Measurements from ENCODE around the gene GADL1. TPM values are rescaled to one million over a fixed set of nuclear protein-coding genes. Genes with fewer than 3 reads are reported as not detected.

Gene GADL1, protein sequence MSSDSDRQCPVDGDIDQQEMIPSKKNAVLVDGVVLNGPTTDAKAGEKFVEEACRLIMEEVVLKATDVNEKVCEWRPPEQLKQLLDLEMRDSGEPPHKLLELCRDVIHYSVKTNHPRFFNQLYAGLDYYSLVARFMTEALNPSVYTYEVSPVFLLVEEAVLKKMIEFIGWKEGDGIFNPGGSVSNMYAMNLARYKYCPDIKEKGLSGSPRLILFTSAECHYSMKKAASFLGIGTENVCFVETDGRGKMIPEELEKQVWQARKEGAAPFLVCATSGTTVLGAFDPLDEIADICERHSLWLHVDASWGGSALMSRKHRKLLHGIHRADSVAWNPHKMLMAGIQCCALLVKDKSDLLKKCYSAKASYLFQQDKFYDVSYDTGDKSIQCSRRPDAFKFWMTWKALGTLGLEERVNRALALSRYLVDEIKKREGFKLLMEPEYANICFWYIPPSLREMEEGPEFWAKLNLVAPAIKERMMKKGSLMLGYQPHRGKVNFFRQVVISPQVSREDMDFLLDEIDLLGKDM
- total RNA-seq, result not detected

DNA sequence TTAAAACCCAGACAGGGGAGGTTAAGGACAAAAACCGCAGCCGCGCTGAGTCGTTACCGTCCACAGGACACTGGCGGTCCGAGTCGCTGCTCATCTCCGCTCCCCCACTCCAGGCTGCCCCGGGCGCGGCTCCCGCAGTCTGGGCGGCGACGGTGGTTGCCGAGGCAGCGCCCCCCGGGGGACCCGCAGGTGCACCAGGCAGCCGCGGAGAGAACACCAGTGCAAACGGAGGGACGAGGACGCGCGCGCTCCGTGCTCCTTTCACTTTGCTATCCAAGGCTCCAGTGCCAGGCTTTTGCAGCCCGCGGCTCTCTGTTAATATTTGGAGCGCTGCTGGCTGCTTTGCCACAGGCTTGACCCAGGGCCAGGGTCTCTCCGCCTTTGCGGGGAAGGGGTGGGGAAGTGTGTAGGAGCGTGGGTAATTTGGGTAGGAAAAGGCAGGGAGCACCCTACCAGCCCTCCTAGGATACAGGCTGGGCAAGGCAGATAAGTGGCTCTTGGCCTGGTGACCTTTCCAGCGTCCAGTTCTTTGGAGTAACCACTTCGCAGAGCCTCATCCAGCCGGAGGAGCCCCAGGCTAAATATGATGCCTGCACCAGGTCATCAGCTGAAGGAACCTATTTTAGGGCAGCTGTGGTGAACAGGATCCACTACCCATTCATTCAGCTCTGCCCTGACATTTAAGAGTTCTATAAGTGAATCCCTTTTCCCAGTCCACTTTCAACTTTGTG, at the start of gene GADL1:
TSS of gene GADL1 (minus strand) at position 141 of the 731 bp plus-strand sequence. CDS start at position 94, 47 bp downstream.
- Mint-ChIP-seq H3K4me1 (peaks cover 13% of the 10 kb centered on the region), H3K27me3 (peaks cover 39% of the 10 kb centered on the region)

DNA sequence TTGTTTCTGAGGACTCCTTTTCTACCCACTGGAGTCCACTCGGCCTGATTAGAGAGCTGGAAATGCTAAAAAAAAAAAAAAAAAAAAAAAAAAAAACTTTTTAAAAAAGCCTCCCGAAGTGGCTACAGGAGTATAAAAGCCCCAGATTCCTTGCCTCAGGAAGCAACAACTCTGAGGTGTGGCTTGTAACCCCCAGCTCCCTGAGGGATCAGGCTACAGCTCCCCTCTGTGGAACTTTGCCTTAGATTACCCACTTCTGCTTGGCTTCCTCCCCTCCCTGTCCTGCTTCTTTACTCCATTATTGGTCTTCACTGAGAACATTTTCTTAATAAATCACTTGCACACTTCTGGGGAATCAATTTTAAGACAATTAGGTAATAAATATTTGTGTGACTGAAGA, 49.7 kb upstream of the GADL1 start:
- Mint-ChIP-seq H3K27me3 (no peaks in the 10 kb centered on the region), H3K4me1 (no peaks in the 10 kb centered on the region), H3K4me3 (no peak overlapping the region), H3K36me3 (ENCODE audit: low read depth) (no peaks in the 10 kb centered on the region), H3K9me3 (peaks cover 3% of the 10 kb centered on the region), H3K27ac (no peak overlapping the region)
- ChIA-PET POLR2A (no interaction called here), CTCF (no interaction called here)
- DNase-seq, result no peak

More for the DNA sequence above, at the start of gene GADL1:
- no peaks in the 10 kb centered on the region for H3K9me3 Mint-ChIP-seq
- ChIA-PET POLR2A (no interaction called here), CTCF (no interaction called here)
- no peak within 1 kb of the TSS for H3K27ac Mint-ChIP-seq
- H3K36me3 Mint-ChIP-seq (ENCODE audit: low read depth), result no peaks in the 10 kb centered on the region
- DNase-seq, result peak; percentile 33
- peak within 1 kb of the TSS; percentile 53 for H3K4me3 Mint-ChIP-seq

DNA sequence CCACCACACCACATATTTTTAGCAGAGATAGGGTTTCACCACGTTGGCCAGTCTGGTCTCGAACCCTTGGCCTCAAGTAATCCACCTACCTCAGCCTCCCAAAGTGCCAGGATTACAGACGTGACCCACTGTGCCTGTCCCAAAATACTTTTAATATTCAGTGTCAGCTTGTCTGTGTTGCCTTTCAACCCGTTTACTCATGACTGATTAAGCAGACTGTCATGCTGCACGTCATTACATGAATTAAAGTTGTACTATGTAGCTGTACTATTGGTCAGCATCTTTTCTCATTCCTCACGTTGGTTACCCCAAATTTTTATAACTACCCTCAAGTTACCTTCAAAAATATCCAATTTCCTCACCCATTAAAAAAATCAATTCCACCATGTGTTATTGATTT, 48.7 kb upstream of the GADL1 start:
- H3K4me1 Mint-ChIP-seq, result no peaks in the 10 kb centered on the region
- no peak overlapping the region for H3K4me3 Mint-ChIP-seq
- no peaks in the 10 kb centered on the region for H3K27me3 Mint-ChIP-seq
- POLR2A ChIA-PET, result no interaction called here
- H3K9me3 Mint-ChIP-seq, result peaks cover 6% of the 10 kb centered on the region
- H3K27ac Mint-ChIP-seq, result no peak overlapping the region
- CTCF ChIA-PET, result no interaction called here
- H3K36me3 Mint-ChIP-seq (ENCODE audit: low read depth), result no peaks in the 10 kb centered on the region
- DNase-seq, result no peak

- ChIA-PET CTCF (no interaction called here), POLR2A (no interaction called here)
- DNase-seq, result no peak
- Mint-ChIP-seq H3K9me3 (peaks cover 8% of the 10 kb centered on the region), H3K4me1 (no peaks in the 10 kb centered on the region), H3K27me3 (no peaks in the 10 kb centered on the region), H3K4me3 (no peak overlapping the region), H3K27ac (no peak overlapping the region), H3K36me3 (ENCODE audit: low read depth) (no peaks in the 10 kb centered on the region)
These were observed 46.9 kb upstream of the GADL1 start for GRCh38 chr3:30941342-30941741.

- Mint-ChIP-seq H3K36me3 (ENCODE audit: low read depth) (no peaks in the 10 kb centered on the region), H3K4me3 (no peak overlapping the region), H3K9me3 (peaks cover 8% of the 10 kb centered on the region), H3K4me1 (no peaks in the 10 kb centered on the region), H3K27me3 (no peaks in the 10 kb centered on the region), H3K27ac (no peak overlapping the region)
- CTCF ChIA-PET, result no interaction called here
- POLR2A ChIA-PET, result no interaction called here
- DNase-seq, result no peak
These were observed 46.3 kb upstream of the GADL1 start for GRCh38 chr3:30940740-30941139.

- Mint-ChIP-seq H3K9me3 (peaks cover 8% of the 10 kb centered on the region), H3K4me1 (peaks cover 2% of the 10 kb centered on the region), H3K36me3 (ENCODE audit: low read depth) (no peaks in the 10 kb centered on the region), H3K27ac (no peak overlapping the region), H3K4me3 (no peak overlapping the region), H3K27me3 (no peaks in the 10 kb centered on the region)
- CTCF ChIA-PET, result no interaction called here
- DNase-seq, result no peak
- POLR2A ChIA-PET, result no interaction called here
These were observed 39.7 kb upstream of the GADL1 start for GRCh38 chr3:30934208-30934550.

DNA sequence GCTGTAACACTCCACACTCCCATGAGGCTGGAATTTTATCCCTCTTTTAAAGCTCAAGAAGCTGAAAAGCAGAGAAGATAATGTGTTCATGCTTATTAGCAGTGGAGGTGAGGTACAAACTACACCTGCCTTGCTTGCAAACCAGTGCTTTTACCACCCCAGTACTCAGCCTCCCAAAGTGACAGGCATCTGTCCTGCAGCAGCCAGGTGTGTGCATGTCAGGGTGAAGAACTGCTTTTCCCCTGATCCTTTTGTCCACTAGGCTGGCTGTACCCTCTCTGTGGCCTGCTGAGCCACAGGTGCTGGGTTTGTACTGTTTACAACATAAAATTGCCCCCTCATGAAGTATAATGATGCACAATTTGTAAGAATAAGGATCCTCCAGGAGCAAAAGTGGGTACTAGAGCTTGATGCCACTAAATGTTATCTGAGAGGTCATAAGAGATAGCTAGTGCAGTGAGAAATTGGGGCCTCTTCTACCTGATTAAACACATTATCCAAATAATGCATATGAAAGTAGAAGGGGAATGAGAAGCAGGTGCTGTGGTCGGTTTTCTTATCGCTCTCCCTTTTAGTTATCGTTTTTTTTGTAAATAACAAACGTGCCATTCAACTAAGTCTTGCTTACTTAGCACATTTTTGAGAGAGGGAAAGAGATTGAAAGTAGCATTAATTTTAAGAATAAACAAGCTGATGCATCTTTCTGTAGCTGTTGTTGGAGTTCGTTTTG, 39.2 kb upstream of the GADL1 start:
- Mint-ChIP-seq H3K36me3 (ENCODE audit: low read depth) (no peaks in the 10 kb centered on the region), H3K27me3 (no peaks in the 10 kb centered on the region), H3K4me3 (no peak overlapping the region), H3K4me1 (peaks cover 2% of the 10 kb centered on the region), H3K9me3 (peaks cover 6% of the 10 kb centered on the region), H3K27ac (no peak overlapping the region)
- POLR2A ChIA-PET, result no interaction called here
- no peak for DNase-seq
- CTCF ChIA-PET, result no interaction called here

- Mint-ChIP-seq H3K9me3 (peaks cover 5% of the 10 kb centered on the region), H3K27ac (no peak overlapping the region), H3K4me3 (no peak overlapping the region), H3K4me1 (peaks cover 2% of the 10 kb centered on the region), H3K36me3 (ENCODE audit: low read depth) (no peaks in the 10 kb centered on the region), H3K27me3 (no peaks in the 10 kb centered on the region)
- DNase-seq, result no peak
- ChIA-PET CTCF (no interaction called here), POLR2A (no interaction called here)
These were observed 38.1 kb upstream of the GADL1 start for GRCh38 chr3:30932513-30933098.

DNA sequence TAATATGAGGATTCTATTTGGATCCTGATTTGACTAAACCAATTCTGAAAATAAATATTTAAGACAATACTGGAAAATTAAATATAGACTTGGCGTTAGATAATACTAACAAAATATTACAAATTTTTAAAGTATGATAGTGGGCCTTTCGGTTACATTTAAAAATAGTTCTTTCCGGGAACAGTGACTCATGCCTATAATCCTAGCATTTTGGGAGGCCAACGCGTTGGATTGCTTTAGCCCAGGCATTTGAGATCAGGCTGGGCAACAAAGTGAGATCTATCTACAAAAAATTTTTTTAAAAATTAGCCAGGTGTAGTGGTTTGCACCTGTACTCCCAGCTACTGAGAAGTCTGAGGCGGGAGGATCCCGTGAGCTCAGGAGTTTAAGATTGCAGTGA, 30.3 kb upstream of the GADL1 start:
- Mint-ChIP-seq H3K36me3 (ENCODE audit: low read depth) (no peaks in the 10 kb centered on the region), H3K4me1 (peaks cover 3% of the 10 kb centered on the region), H3K9me3 (no peaks in the 10 kb centered on the region), H3K27me3 (no peaks in the 10 kb centered on the region), H3K27ac (no peak overlapping the region), H3K4me3 (no peak overlapping the region)
- ChIA-PET POLR2A (no interaction called here), CTCF (no interaction called here)
- no peak for DNase-seq

GRCh38 chr3:30919564-30919963, 25.1 kb upstream of the GADL1 start:
- no peak overlapping the region for H3K27ac Mint-ChIP-seq
- POLR2A ChIA-PET, result no interaction called here
- H3K36me3 Mint-ChIP-seq (ENCODE audit: low read depth), result no peaks in the 10 kb centered on the region

GRCh38 chr3:30918761-30919160, 24.3 kb upstream of the GADL1 start:
- POLR2A ChIA-PET, result no interaction called here
- Mint-ChIP-seq H3K4me1 (no peaks in the 10 kb centered on the region), H3K36me3 (ENCODE audit: low read depth) (no peaks in the 10 kb centered on the region), H3K4me3 (no peak overlapping the region), H3K9me3 (no peaks in the 10 kb centered on the region), H3K27me3 (no peaks in the 10 kb centered on the region), H3K27ac (no peak overlapping the region)
- CTCF ChIA-PET, result no interaction called here
- DNase-seq, result no peak

More at GRCh38 chr3:30919564-30919963, 25.1 kb upstream of the GADL1 start:
- DNase-seq, result no peak
- Mint-ChIP-seq H3K4me1 (no peaks in the 10 kb centered on the region), H3K27me3 (no peaks in the 10 kb centered on the region), H3K4me3 (no peak overlapping the region), H3K9me3 (no peaks in the 10 kb centered on the region)
- CTCF ChIA-PET, result no interaction called here

DNA sequence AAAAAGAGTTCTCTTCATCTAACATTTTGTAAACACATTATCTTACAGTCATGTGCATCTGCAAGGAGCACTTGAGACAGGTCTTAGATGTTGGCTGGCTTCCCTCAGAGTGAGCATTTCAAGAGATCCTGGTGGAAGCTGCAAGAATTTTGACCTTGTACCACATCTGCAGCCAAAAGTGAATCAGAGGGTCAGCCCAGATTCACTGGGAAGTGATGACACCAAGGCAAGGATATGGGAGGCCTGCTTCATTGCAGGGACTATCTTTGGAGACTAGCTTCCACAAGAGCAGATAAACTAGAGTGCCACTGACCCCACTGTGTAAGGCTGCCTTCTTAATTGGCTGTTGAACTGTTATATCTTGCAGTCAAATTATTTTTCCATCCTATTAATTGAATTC, 21.3 kb upstream of the GADL1 start:
- ChIA-PET CTCF (no interaction called here), POLR2A (no interaction called here)
- no peak for DNase-seq
- H3K27ac Mint-ChIP-seq, result no peak overlapping the region
- H3K36me3 Mint-ChIP-seq (ENCODE audit: low read depth), result no peaks in the 10 kb centered on the region
- H3K4me1 Mint-ChIP-seq, result no peaks in the 10 kb centered on the region
- no peaks in the 10 kb centered on the region for H3K9me3 Mint-ChIP-seq
- no peak overlapping the region for H3K4me3 Mint-ChIP-seq
- peaks cover 3% of the 10 kb centered on the region for H3K27me3 Mint-ChIP-seq

- Mint-ChIP-seq H3K9me3 (no peaks in the 10 kb centered on the region), H3K27me3 (peaks cover 3% of the 10 kb centered on the region), H3K27ac (no peak overlapping the region), H3K4me1 (no peaks in the 10 kb centered on the region), H3K36me3 (ENCODE audit: low read depth) (no peaks in the 10 kb centered on the region), H3K4me3 (no peak overlapping the region)
- ChIA-PET CTCF (no interaction called here), POLR2A (no interaction called here)
- no peak for DNase-seq
These were observed 20.2 kb upstream of the GADL1 start for GRCh38 chr3:30914696-30915095.

Measured in activated CD4-positive, alpha-beta memory T cell treated with anti-CD3 and anti-CD28 coated beads, Interleukin-2, amount 10 ng/mL, durations not matched to agents 7 days and 5 days (primary cell).